Thoracic aorta (tissue), 2 donors: ENCODE measurements around the gene DCDC2B. TPM values are rescaled to one million over a fixed set of nuclear protein-coding genes. Genes with fewer than 3 reads are reported as not detected.
"Not testable (repeated sequence)": the region's sequence is repeated elsewhere in the genome, so short reads cannot be mapped to it uniquely, and the experiment has no call there.

ENCODE experiments used
- ATAC-seq: fragments of 150-250 bp; one replicate; pipeline ENCODE4 v1.8.0; 2017; ENCODE audit warnings: low read depth; ENCODE audit not compliant: insufficient number of reproducible peaks, low FRiP score
- DNase-seq: peaks from one replicate; pipeline ENCODE4 v3.0.0-alpha.2; 2020; ENCODE audit warnings: low spot score
- H3K27ac ChIP-seq, 2 donors: fragments of 200-600 bp; sonication (generic); 1 replicate in 1 of 2; 2 replicates in 1 of 2; pipeline ENCODE4 v1.5.1; 2016; ENCODE audit warnings: mild to moderate bottlenecking in 2 of 2, moderate library complexity in 2 of 2
- H3K27me3 ChIP-seq: fragments of 200-600 bp; sonication (generic); replicated peaks from 2 replicates; pipeline ENCODE4 v1.6.0; 2016; ENCODE audit warnings: mild to moderate bottlenecking; ENCODE audit not compliant: insufficient read depth
- H3K36me3 ChIP-seq: fragments of 200-600 bp; sonication (generic); one replicate; pipeline ENCODE4 v1.5.1; 2016
- H3K4me1 ChIP-seq, 2 donors: fragments of 200-600 bp; sonication (generic); 1 replicate in 1 of 2; 2 replicates in 1 of 2; pipeline versions ENCODE4 v1.5.1 to v1.6.0; 2016; ENCODE audit warnings: low read depth in 2 of 2, mild to moderate bottlenecking in 1 of 2; ENCODE audit not compliant: control insufficient read depth in 1 of 2
- H3K4me3 ChIP-seq: fragments of 200-600 bp; sonication (generic); 2 replicates; pipeline ENCODE4 v1.5.1; 2016; ENCODE audit warnings: mild to moderate bottlenecking
- H3K9me3 ChIP-seq: fragments of 200-600 bp; sonication (generic); 2 replicates; pipeline ENCODE4 v1.5.1; 2016
- CTCF ChIP-seq: fragments of 200-600 bp; sonication (generic); IDR thresholded peaks from one replicate; pipeline ENCODE4 v1.5.1; 2019; ENCODE audit warnings: antibody characterized with exemption
- total RNA-seq, 2 donors: library from RNA; depleted of rRNA; stranded (reverse); fragments of >200 nt; gene quantifications; one replicate each; pipeline versions ENCODE4 v1.1.0 to v1.2.3, GENCODE V29; 2016

Gene DCDC2B
- not detected for total RNA-seq

DNA sequence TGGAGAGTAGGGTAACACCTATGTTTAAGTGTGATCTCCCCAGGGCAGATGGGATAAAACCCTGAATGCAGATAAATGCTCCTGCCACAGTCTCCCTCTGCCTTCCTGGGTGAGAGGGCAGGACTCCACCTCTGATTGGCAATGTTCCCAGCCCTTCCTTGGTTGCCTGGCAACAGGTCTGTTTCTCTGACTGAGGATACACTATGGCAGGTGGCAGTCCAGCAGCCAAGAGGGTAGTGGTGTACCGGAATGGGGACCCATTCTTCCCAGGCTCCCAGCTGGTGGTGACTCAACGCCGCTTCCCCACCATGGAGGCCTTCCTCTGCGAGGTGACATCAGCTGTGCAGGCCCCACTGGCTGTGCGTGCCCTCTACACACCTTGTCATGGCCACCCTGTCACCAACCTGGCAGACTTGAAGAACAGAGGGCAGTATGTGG lies at the start of gene DCDC2B:
Gene DCDC2B (plus strand): TSS at position 199 of the 438 bp plus-strand sequence. CDS start 5 bp downstream, at position 204.
- no peaks in the 10 kb centered on the region for H3K36me3 ChIP-seq
- TF ChIP-seq CTCF: no peak
- ATAC-seq (no peak), DNase-seq (no peak)
- H3K4me1 ChIP-seq: peaks cover 5 to 14% of the 10 kb centered on the region in 2 donors
- H3K9me3 ChIP-seq: no peaks in the 10 kb centered on the region
- no peak within 1 kb of the TSS for H3K27ac ChIP-seq
- no peaks in the 10 kb centered on the region for H3K27me3 ChIP-seq
- no peak within 1 kb of the TSS for H3K4me3 ChIP-seq

GRCh38 chr1:32159189-32159588 lies 49.7 kb upstream of the DCDC2B start:
- H3K4me1 ChIP-seq: no peaks in the 10 kb centered on the region
- peaks cover 73% of the 10 kb centered on the region for H3K36me3 ChIP-seq

DNA sequence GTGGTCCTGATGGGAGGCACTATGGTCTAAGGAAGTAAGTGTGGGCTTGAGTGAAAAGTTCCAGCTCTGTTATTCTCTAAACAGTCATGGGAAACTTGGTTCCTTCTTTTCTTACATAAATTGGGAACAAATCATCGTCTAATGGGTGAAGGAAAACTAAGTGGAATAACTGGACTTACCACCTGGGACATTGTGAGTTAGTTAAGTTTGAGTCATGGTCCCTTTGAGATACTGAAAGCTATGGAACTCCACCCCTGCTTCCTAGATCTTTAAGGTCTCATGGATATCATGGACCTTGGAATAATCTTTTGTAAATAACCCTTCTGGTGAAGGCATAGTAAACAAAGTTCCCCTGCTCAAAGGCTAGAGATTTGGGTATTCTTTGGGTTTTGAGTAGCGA lies 45.5 kb upstream of the DCDC2B start:
- peaks cover 65% of the 10 kb centered on the region for H3K36me3 ChIP-seq
- H3K9me3 ChIP-seq: no peaks in the 10 kb centered on the region
- H3K4me1 ChIP-seq: no peaks in the 10 kb centered on the region
- no peaks in the 10 kb centered on the region for H3K27me3 ChIP-seq
- H3K4me3 ChIP-seq: no peak overlapping the region
- H3K27ac ChIP-seq: no peak overlapping the region
- DNase-seq (no peak), ATAC-seq (no peak)
- TF ChIP-seq CTCF: no peak

More at GRCh38 chr1:32159189-32159588, 49.7 kb upstream of the DCDC2B start:
- Histone ChIP-seq H3K27me3 (no peaks in the 10 kb centered on the region), H3K27ac (no peak overlapping the region), H3K4me3 (no peak overlapping the region), H3K9me3 (no peaks in the 10 kb centered on the region)
- ATAC-seq: no peak
- no peak for TF ChIP-seq CTCF
- no peak for DNase-seq

GRCh38 chr1:32165633-32166032 lies 43.3 kb upstream of the DCDC2B start:
- not testable (repeated sequence) for H3K9me3 ChIP-seq, H3K4me1 ChIP-seq
- H3K36me3 ChIP-seq: peaks cover 61% of the 10 kb centered on the region

GRCh38 chr1:32170991-32171390 lies 37.9 kb upstream of the DCDC2B start:
- TF ChIP-seq CTCF: no peak
- ATAC-seq: no peak
- DNase-seq: no peak
- Histone ChIP-seq H3K4me1 (no peaks in the 10 kb centered on the region), H3K36me3 (peaks cover 50% of the 10 kb centered on the region), H3K9me3 (no peaks in the 10 kb centered on the region), H3K27ac (no peak overlapping the region), H3K4me3 (no peak overlapping the region), H3K27me3 (no peaks in the 10 kb centered on the region)

More at GRCh38 chr1:32165633-32166032, 43.3 kb upstream of the DCDC2B start:
- H3K27ac ChIP-seq, ATAC-seq, H3K27me3 ChIP-seq, H3K4me3 ChIP-seq, DNase-seq: not testable (repeated sequence)

GRCh38 chr1:32172621-32173245 lies 36.2 kb upstream of the DCDC2B start:
- no peak overlapping the region for H3K27ac ChIP-seq
- no peaks in the 10 kb centered on the region for H3K27me3 ChIP-seq
- H3K36me3 ChIP-seq: peaks cover 38% of the 10 kb centered on the region
- no peaks in the 10 kb centered on the region for H3K4me1 ChIP-seq
- no peak overlapping the region for H3K4me3 ChIP-seq
- TF ChIP-seq CTCF: no peak
- DNase-seq (no peak), ATAC-seq (no peak)
- H3K9me3 ChIP-seq: no peaks in the 10 kb centered on the region
